Fibroblast of lung (primary cell): ENCODE measurements around the gene YBX3. TPM values are rescaled to one million over a fixed set of nuclear protein-coding genes. Genes with fewer than 3 reads are reported as not detected.

Experiments used
- DNase-seq, 2 donors: peaks; one replicate each; pipeline versions ENCODE4 v3.0.0 to v3.0.0-alpha.2; 2010; ENCODE audit warnings: low read depth in 2 of 2
- H2AFZ ChIP-seq: 2 replicates; pipeline ENCODE4 v1.5.1; 2012; ENCODE audit warnings: low read length, control low read depth, inconsistent platforms
- H3K27ac ChIP-seq: 2 replicates; pipeline ENCODE4 v1.5.1; 2011; ENCODE audit warnings: low read length, control low read depth; ENCODE audit not compliant: insufficient read depth
- H3K27me3 ChIP-seq: 2 replicates; pipeline ENCODE4 v1.5.1; 2011; ENCODE audit warnings: mild to moderate bottlenecking, low read length; ENCODE audit not compliant: control insufficient read depth, insufficient read depth
- H3K36me3 ChIP-seq: 2 replicates; pipeline ENCODE4 v1.5.1; 2011; ENCODE audit warnings: low read length; ENCODE audit not compliant: control insufficient read depth, insufficient read depth
- H3K4me1 ChIP-seq: 2 replicates; pipeline ENCODE4 v1.5.1; 2011; ENCODE audit warnings: low read length; ENCODE audit not compliant: control insufficient read depth, insufficient read depth; ENCODE audit errors: extremely low read depth
- H3K4me2 ChIP-seq: 2 replicates; pipeline ENCODE4 v1.5.1; 2011; ENCODE audit warnings: low read length, control low read depth; ENCODE audit not compliant: insufficient read depth; ENCODE audit errors: extremely low read depth
- H3K4me3 ChIP-seq, 4 experiments: fragments of 200-600 bp in 1 of 4; sonication (generic) in 1 of 4; replicated peaks in 1 of 4; 2 replicates each; pipeline ENCODE4 v1.5.1; 2011 to 2016; ENCODE audit warnings: low read length in 4 of 4, low read depth in 3 of 4, mild to moderate bottlenecking in 3 of 4, control low read depth in 2 of 4, inconsistent platforms in 1 of 4, mixed read lengths in 1 of 4; ENCODE audit not compliant: insufficient read depth in 1 of 4; ENCODE audit errors: control extremely low read depth in 1 of 4
- H3K79me2 ChIP-seq: 2 replicates; pipeline ENCODE4 v1.5.1; 2012; ENCODE audit warnings: mild to moderate bottlenecking, low read length, inconsistent platforms; ENCODE audit not compliant: control insufficient read depth, insufficient read depth
- H3K9ac ChIP-seq: 2 replicates; pipeline ENCODE4 v1.5.1; 2011; ENCODE audit warnings: mild to moderate bottlenecking, low read length, control low read depth; ENCODE audit not compliant: insufficient read depth
- H3K9me3 ChIP-seq: 2 replicates; pipeline ENCODE4 v1.5.1; 2012; ENCODE audit warnings: low read depth, low read length; ENCODE audit not compliant: control insufficient read depth, insufficient read depth
- H4K20me1 ChIP-seq: 2 replicates; pipeline ENCODE4 v1.5.1; 2011; ENCODE audit warnings: low read length; ENCODE audit not compliant: control insufficient read depth, insufficient read depth; ENCODE audit errors: extremely low read depth
- EZH2 ChIP-seq: IDR thresholded peaks from 2 replicates; pipeline ENCODE4 v1.5.1; 2012; ENCODE audit warnings: low read length, control low read depth, mild to moderate bottlenecking; ENCODE audit errors: missing control alignments
- polyA plus RNA-seq, 2 donors: library from polyadenylated mRNA; depleted of rRNA in 1 of 2; stranded (reverse) in 1 of 2; unstranded in 1 of 2; fragments of >200 nt; gene quantifications; 2 replicates each; pipeline ENCODE4 v1.2.1, GENCODE V29; 2011 to 2012; ENCODE audit warnings: missing spikeins in 1 of 2
- total RNA-seq: library from RNA; depleted of rRNA; stranded (reverse); fragments of >200 nt; gene quantifications from 2 replicates; pipeline ENCODE4 v1.2.1, GENCODE V29; 2014
- TF ChIP-seq, protein P1 (sequence below), 2 donors: IDR thresholded peaks in 1 of 2; conservative IDR thresholded peaks in 1 of 2; 1 replicate in 1 of 2; 2 replicates in 1 of 2; pipeline ENCODE4 v1.5.1; 2011 to 2012; ENCODE audit warnings: low read length in 2 of 2, control low read depth in 1 of 2, inconsistent platforms in 1 of 2, low read depth in 1 of 2, mild to moderate bottlenecking in 1 of 2

Gene YBX3
- total and polyA plus RNA-seq, 2 donors (not counting 1 experiment from before 2014, with no cell fraction given): 97.8 to 172 TPM

GRCh38 chr12:10697862-10698261 lies 25.3 kb downstream of the YBX3 start:
- no peak overlapping the region for H3K9ac ChIP-seq
- peaks cover 9% of the 10 kb centered on the region for H3K36me3 ChIP-seq
- H3K27ac ChIP-seq: no peak overlapping the region
- no peak for DNase-seq
- no peak overlapping the region for H3K4me2 ChIP-seq
- no peak for TF ChIP-seq EZH2
- TF ChIP-seq, protein P1, sequence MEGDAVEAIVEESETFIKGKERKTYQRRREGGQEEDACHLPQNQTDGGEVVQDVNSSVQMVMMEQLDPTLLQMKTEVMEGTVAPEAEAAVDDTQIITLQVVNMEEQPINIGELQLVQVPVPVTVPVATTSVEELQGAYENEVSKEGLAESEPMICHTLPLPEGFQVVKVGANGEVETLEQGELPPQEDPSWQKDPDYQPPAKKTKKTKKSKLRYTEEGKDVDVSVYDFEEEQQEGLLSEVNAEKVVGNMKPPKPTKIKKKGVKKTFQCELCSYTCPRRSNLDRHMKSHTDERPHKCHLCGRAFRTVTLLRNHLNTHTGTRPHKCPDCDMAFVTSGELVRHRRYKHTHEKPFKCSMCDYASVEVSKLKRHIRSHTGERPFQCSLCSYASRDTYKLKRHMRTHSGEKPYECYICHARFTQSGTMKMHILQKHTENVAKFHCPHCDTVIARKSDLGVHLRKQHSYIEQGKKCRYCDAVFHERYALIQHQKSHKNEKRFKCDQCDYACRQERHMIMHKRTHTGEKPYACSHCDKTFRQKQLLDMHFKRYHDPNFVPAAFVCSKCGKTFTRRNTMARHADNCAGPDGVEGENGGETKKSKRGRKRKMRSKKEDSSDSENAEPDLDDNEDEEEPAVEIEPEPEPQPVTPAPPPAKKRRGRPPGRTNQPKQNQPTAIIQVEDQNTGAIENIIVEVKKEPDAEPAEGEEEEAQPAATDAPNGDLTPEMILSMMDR (conservative IDR thresholded peaks at IDR 0.05 in 1 of 2, IDR thresholded peaks at IDR 0.05 in 1 of 2; ENCODE audit: low read depth in 1 of 2, low read length in 2 of 2): no peak
- no peak overlapping the region for H2AFZ ChIP-seq
- no peaks in the 10 kb centered on the region for H3K79me2 ChIP-seq
- H3K27me3 ChIP-seq: no peaks in the 10 kb centered on the region
- H3K4me3 ChIP-seq: no peak overlapping the region
- peaks cover 2% of the 10 kb centered on the region for H4K20me1 ChIP-seq
- H3K4me1 ChIP-seq: peaks cover 2% of the 10 kb centered on the region
- no peaks in the 10 kb centered on the region for H3K9me3 ChIP-seq

- Histone ChIP-seq H3K36me3 (peaks cover 9% of the 10 kb centered on the region), H3K9ac (no peak overlapping the region)
Measured at GRCh38 chr12:10697156-10697555, 26.0 kb downstream of the YBX3 start.

GRCh38 chr12:10690906-10691305 lies 32.2 kb downstream of the YBX3 start:
- H3K4me3 ChIP-seq: no peak overlapping the region
- H2AFZ ChIP-seq: no peak overlapping the region
- peaks cover 2% of the 10 kb centered on the region for H3K36me3 ChIP-seq
- peaks cover 2% of the 10 kb centered on the region for H4K20me1 ChIP-seq
- no peaks in the 10 kb centered on the region for H3K4me1 ChIP-seq
- no peak overlapping the region for H3K4me2 ChIP-seq
- no peaks in the 10 kb centered on the region for H3K9me3 ChIP-seq
- peak in 1 of 2 donors; percentile 47 for DNase-seq
- H3K27me3 ChIP-seq: no peaks in the 10 kb centered on the region
- TF ChIP-seq, protein P1 (conservative IDR thresholded peaks at IDR 0.05 in 1 of 2, IDR thresholded peaks at IDR 0.05 in 1 of 2; ENCODE audit: low read depth in 1 of 2, low read length in 2 of 2): no peak
- no peak for TF ChIP-seq EZH2
- H3K79me2 ChIP-seq: no peaks in the 10 kb centered on the region
- no peak overlapping the region for H3K27ac ChIP-seq
- no peak overlapping the region for H3K9ac ChIP-seq

More at GRCh38 chr12:10697156-10697555, 26.0 kb downstream of the YBX3 start:
- Histone ChIP-seq H3K27me3 (no peaks in the 10 kb centered on the region), H3K27ac (no peak overlapping the region), H2AFZ (no peak overlapping the region), H3K4me2 (no peak overlapping the region), H3K79me2 (no peaks in the 10 kb centered on the region), H4K20me1 (peaks cover 2% of the 10 kb centered on the region), H3K9me3 (no peaks in the 10 kb centered on the region), H3K4me3 (no peak overlapping the region), H3K4me1 (peaks cover 2% of the 10 kb centered on the region)
- TF ChIP-seq, protein P1 (conservative IDR thresholded peaks at IDR 0.05 in 1 of 2, IDR thresholded peaks at IDR 0.05 in 1 of 2; ENCODE audit: low read depth in 1 of 2, low read length in 2 of 2): no peak
- TF ChIP-seq EZH2: no peak
- DNase-seq: no peak
